ENCODE results near the gene KCNS3.

The KCNS3 gene

GRCh38 chr2:17947113-17947512, 68.6 kb downstream of the KCNS3 start:
- Histone ChIP-seq H3K9me3 (ENCODE audit: insufficient read depth, low read length) (no peaks in the 10 kb centered on the region), H3K27ac (ENCODE audit: low read depth, low read length) (no peak overlapping the region), H3K4me3 (ENCODE audit: insufficient read depth, low read length, poor library complexity, severe bottlenecking) (no peak overlapping the region), H3K79me2 (ENCODE audit: insufficient read depth, low read length) (no peaks in the 10 kb centered on the region), H3F3A (ENCODE audit: insufficient read depth) (no peaks in the 10 kb centered on the region), H3K36me3 (ENCODE audit: low read length) (no peaks in the 10 kb centered on the region), H2AFZ (ENCODE audit: low read depth, low read length, severe bottlenecking) (no peak overlapping the region), H3K9me2 (replicated peaks; ENCODE audit: insufficient read depth, low read length) (no peaks in the 10 kb centered on the region), H4K20me1 (ENCODE audit: low read depth, low read length) (no peaks in the 10 kb centered on the region), H3K27me3 (ENCODE audit: low read length) (no peaks in the 10 kb centered on the region), H3K9ac (ENCODE audit: low read length) (no peak overlapping the region), H3K4me2 (ENCODE audit: low read depth, low read length, poor library complexity, severe bottlenecking) (no peak overlapping the region)
- TF ChIP-seq CTCF (IDR thresholded peaks at IDR 0.05; ENCODE audit: insufficient read depth, low read length, poor library complexity, severe bottlenecking) (no peak), EZH2phosphoT487 (conservative IDR thresholded peaks at IDR 0.05; ENCODE audit: low read length) (no peak)

- no peaks in the 10 kb centered on the region for H4K20me1 ChIP-seq (ENCODE audit: low read depth, low read length)
- H2AFZ ChIP-seq (ENCODE audit: low read depth, low read length, severe bottlenecking), result no peak overlapping the region
- no peak overlapping the region for H3K4me3 ChIP-seq (ENCODE audit: insufficient read depth, low read length, poor library complexity, severe bottlenecking)
- no peak overlapping the region for H3K4me2 ChIP-seq (ENCODE audit: low read depth, low read length, poor library complexity, severe bottlenecking)
- H3K79me2 ChIP-seq (ENCODE audit: insufficient read depth, low read length), result no peaks in the 10 kb centered on the region
- H3K27me3 ChIP-seq (ENCODE audit: low read length), result no peaks in the 10 kb centered on the region
- no peaks in the 10 kb centered on the region for H3K36me3 ChIP-seq (ENCODE audit: low read length)
- H3K27ac ChIP-seq (ENCODE audit: low read depth, low read length), result no peak overlapping the region
- no peak overlapping the region for H3K9ac ChIP-seq (ENCODE audit: low read length)
- TF ChIP-seq CTCF (IDR thresholded peaks at IDR 0.05; ENCODE audit: insufficient read depth, low read length, poor library complexity, severe bottlenecking), result no peak
- no peaks in the 10 kb centered on the region for H3K9me3 ChIP-seq (ENCODE audit: insufficient read depth, low read length)
- H3K9me2 ChIP-seq (replicated peaks; ENCODE audit: insufficient read depth, low read length), result no peaks in the 10 kb centered on the region
- H3F3A ChIP-seq (ENCODE audit: insufficient read depth), result no peaks in the 10 kb centered on the region
These were observed 71.5 kb downstream of the KCNS3 start for GRCh38 chr2:17950006-17950405.

GRCh38 chr2:17951563-17951962, 73.1 kb downstream of the KCNS3 start:
- Histone ChIP-seq H3K4me3 (ENCODE audit: insufficient read depth, low read length, poor library complexity, severe bottlenecking) (no peak overlapping the region), H4K20me1 (ENCODE audit: low read depth, low read length) (no peaks in the 10 kb centered on the region), H3K79me2 (ENCODE audit: insufficient read depth, low read length) (no peaks in the 10 kb centered on the region), H3K9me3 (ENCODE audit: insufficient read depth, low read length) (no peaks in the 10 kb centered on the region), H3F3A (ENCODE audit: insufficient read depth) (no peaks in the 10 kb centered on the region), H3K27me3 (ENCODE audit: low read length) (no peaks in the 10 kb centered on the region), H3K4me2 (ENCODE audit: low read depth, low read length, poor library complexity, severe bottlenecking) (no peak overlapping the region), H3K36me3 (ENCODE audit: low read length) (no peaks in the 10 kb centered on the region), H2AFZ (ENCODE audit: low read depth, low read length, severe bottlenecking) (no peak overlapping the region), H3K9me2 (replicated peaks; ENCODE audit: insufficient read depth, low read length) (no peaks in the 10 kb centered on the region), H3K27ac (ENCODE audit: low read depth, low read length) (no peak overlapping the region), H3K9ac (ENCODE audit: low read length) (no peak overlapping the region)
- TF ChIP-seq EZH2phosphoT487 (conservative IDR thresholded peaks at IDR 0.05; ENCODE audit: low read length), result no peak
- TF ChIP-seq CTCF (IDR thresholded peaks at IDR 0.05; ENCODE audit: insufficient read depth, low read length, poor library complexity, severe bottlenecking), result no peak

Measured in SU-DHL-6 (cell line).